K562 (cell line): Measurements from ENCODE around the gene DOCK4. TPM values are rescaled to one million over a fixed set of nuclear protein-coding genes. Genes with fewer than 3 reads are reported as not detected.

Source experiments
- ATAC-seq: fragments of 200-7000 bp; cut with Tn5 transposase; 3 replicates; pipeline ENCODE4 v1.9.1; 2020; ENCODE audit warnings: moderate library complexity
- BruUV-seq: library from RNA; stranded (reverse); fragments of 400-500 nt; replicated peaks from 2 replicates; lab custom pipeline; 2021; lab: Mats Ljungman, UMichigan
- CTCF ChIA-PET: fragments of 300-600 bp; formaldehyde crosslinking; extraction: SDS; loops from one replicate; lab custom pipeline; 2021; ENCODE audit warnings: low intra/inter-chr PET ratio; lab: Yijun Ruan, JAX
- POLR2A ChIA-PET: fragments of 300-600, 350-650 bp; sonication (Branson Sonifier 250); formaldehyde crosslinking; extraction: SDS; loops from one replicate; lab custom pipeline; 2021; ENCODE audit warnings: antibody characterized with exemption, inconsistent platforms; lab: Yijun Ruan, JAX
- DNase-seq, 4 experiments: peaks; one replicate each; pipeline versions ENCODE4 v3.0.0 to v3.0.0-alpha.2; 2011 to 2018; ENCODE audit warnings: low spot score in 3 of 4, mixed read lengths in 3 of 4; ENCODE audit errors: extremely low read depth in 1 of 4
- FAIRE-seq: peaks from 2 replicates; lab custom pipeline; 2011; peaks lifted over from hg19 to GRCh38; lab: Jason Lieb, UNC
- H2AFZ ChIP-seq: 2 replicates; pipeline ENCODE4 v1.6.0; 2011; ENCODE audit warnings: low read depth, low read length, control low read depth, inconsistent platforms
- H3K27ac ChIP-seq: fragments of 200-600 bp; 3 replicates; pipeline ENCODE4 v1.8.0; 2011; ENCODE audit warnings: low read depth, mild to moderate bottlenecking, control low read depth, inconsistent platforms, low read length, moderate library complexity, mixed read lengths; ENCODE audit errors: extremely low read depth
- H3K27me3 ChIP-seq, 2 experiments: fragments of 300-600 bp in 1 of 2; 2 replicates in 1 of 2; 3 replicates in 1 of 2; pipeline versions ENCODE4 v1.6.0 to v1.8.0; 2011; ENCODE audit warnings: inconsistent platforms in 2 of 2, low read length in 2 of 2, mild to moderate bottlenecking in 1 of 2, mixed read lengths in 1 of 2, moderate library complexity in 1 of 2; ENCODE audit not compliant: control insufficient read depth in 2 of 2, insufficient read depth in 2 of 2
- H3K36me3 ChIP-seq: fragments of 300-600 bp; 3 replicates; pipeline ENCODE4 v1.8.0; 2011; ENCODE audit warnings: mild to moderate bottlenecking, low read length, inconsistent platforms; ENCODE audit not compliant: control insufficient read depth, insufficient read depth
- H3K4me1 ChIP-seq, 2 experiments: fragments of 200-600 bp in 1 of 2; replicated peaks in 1 of 2; 2 replicates in 1 of 2; 3 replicates in 1 of 2; pipeline versions ENCODE4 v1.5.1 to v1.8.0; 2011; ENCODE audit warnings: inconsistent platforms in 2 of 2, low read length in 2 of 2, mild to moderate bottlenecking in 1 of 2, mixed read lengths in 1 of 2, moderate library complexity in 1 of 2; ENCODE audit not compliant: control insufficient read depth in 2 of 2, insufficient read depth in 2 of 2
- H3K4me2 ChIP-seq: 2 replicates; pipeline ENCODE4 v1.6.1; 2011; ENCODE audit warnings: low read length, control low read depth, inconsistent platforms, mixed read lengths; ENCODE audit not compliant: insufficient read depth
- H3K4me3 ChIP-seq: fragments of 200-600 bp; sonication (generic), shearing (Covaris generic); 2 replicates; pipeline ENCODE4 v1.5.1; 2016; ENCODE audit warnings: control low read depth, inconsistent platforms
- H3K79me2 ChIP-seq: fragments of 200-600 bp; 3 replicates; pipeline ENCODE4 v1.8.0; 2011; ENCODE audit warnings: low read length, inconsistent platforms; ENCODE audit not compliant: control insufficient read depth, insufficient read depth
- H3K9ac ChIP-seq, 2 experiments: 2 replicates each; pipeline versions ENCODE4 v1.6.0 to v1.6.1; 2011; ENCODE audit warnings: low read depth in 2 of 2, low read length in 2 of 2, control low read depth in 1 of 2, inconsistent platforms in 1 of 2, mild to moderate bottlenecking in 1 of 2, mixed read lengths in 1 of 2; ENCODE audit not compliant: insufficient read depth in 1 of 2
- H3K9me1 ChIP-seq: one replicate; pipeline ENCODE4 v1.6.0; 2011; ENCODE audit warnings: inconsistent platforms, mild to moderate bottlenecking, low read length, moderate library complexity; ENCODE audit not compliant: control insufficient read depth, insufficient read depth
- H3K9me3 ChIP-seq: replicated peaks from 2 replicates; pipeline ENCODE4 v1.5.1; 2011; ENCODE audit warnings: low read depth, low read length, inconsistent platforms; ENCODE audit not compliant: control insufficient read depth, insufficient read depth
- H4K20me1 ChIP-seq: replicated peaks from 2 replicates; pipeline ENCODE4 v1.6.1; 2011; ENCODE audit warnings: low read length, inconsistent platforms, mixed read lengths; ENCODE audit not compliant: control insufficient read depth, insufficient read depth
- AFF1 ChIP-seq, 2 experiments: fragments of 450-650 bp; IDR thresholded peaks; 2 replicates each; pipeline ENCODE4 v1.6.1; 2018; ENCODE audit warnings: mild to moderate bottlenecking in 2 of 2, low read depth in 1 of 2; ENCODE audit not compliant: partially characterized antibody in 2 of 2
- BRF1 ChIP-seq: IDR thresholded peaks from 3 replicates; pipeline ENCODE4 v1.6.1; 2011; ENCODE audit warnings: borderline replicate concordance, mild to moderate bottlenecking; ENCODE audit not compliant: insufficient read length; ENCODE audit errors: extremely low read depth
- CBX3 ChIP-seq, 2 experiments: IDR thresholded peaks; 1 replicate in 1 of 2; 2 replicates in 1 of 2; pipeline ENCODE4 v1.6.1; 2012; ENCODE audit warnings: inconsistent platforms in 2 of 2, low read length in 2 of 2, borderline replicate concordance in 1 of 2, control low read depth in 1 of 2
- CHCHD3 ChIP-seq: fragments of 250-450 bp; sonication (Bioruptor Pico); IDR thresholded peaks from 2 replicates; pipeline ENCODE4 v2.1.2; 2022; ENCODE audit warnings: mild to moderate bottlenecking
- MIER1 ChIP-seq: fragments of 450-650 bp; IDR thresholded peaks from 2 replicates; pipeline ENCODE4 v1.6.1; 2016; ENCODE audit warnings: antibody characterized with exemption, mild to moderate bottlenecking, low read depth
- NCOA6 ChIP-seq: fragments of 450-650 bp; IDR thresholded peaks from 2 replicates; pipeline ENCODE4 v1.6.1; 2017; ENCODE audit warnings: mild to moderate bottlenecking
- NONO ChIP-seq, 2 experiments: fragments of 200-400 bp in 1 of 2; fragments of 450-650 bp in 1 of 2; formaldehyde crosslinking in 1 of 2; IDR thresholded peaks; 2 replicates each; pipeline ENCODE4 v1.6.1; 2017; ENCODE audit warnings: low read depth in 2 of 2, mild to moderate bottlenecking in 2 of 2, moderate library complexity in 2 of 2, low read length in 1 of 2
- NR2F6 ChIP-seq: fragments of 450-650 bp; formaldehyde crosslinking; IDR thresholded peaks from 2 replicates; pipeline ENCODE4 v1.4.0; 2020; ENCODE audit warnings: mild to moderate bottlenecking
- OTX1 ChIP-seq: fragments of 450-650 bp; formaldehyde crosslinking; IDR thresholded peaks from 2 replicates; pipeline ENCODE4 v1.4.0; 2022; ENCODE audit warnings: mild to moderate bottlenecking
- POLR2H ChIP-seq: IDR thresholded peaks from 2 replicates; pipeline ENCODE4 v1.6.1; 2016; ENCODE audit warnings: missing genetic modification characterization, low read depth, mild to moderate bottlenecking, control low read depth, missing compliant biosample characterization, moderate library complexity
- RUNX1 ChIP-seq: sonication (generic); IDR thresholded peaks from 2 replicates; pipeline ENCODE4 v1.6.1; 2016; ENCODE audit warnings: antibody characterized with exemption, low read depth
- SAFB2 ChIP-seq: fragments of 200-400 bp; formaldehyde crosslinking; IDR thresholded peaks from 2 replicates; pipeline ENCODE4 v1.6.1; 2018; ENCODE audit warnings: borderline replicate concordance, low read length, low read depth, moderate library complexity; ENCODE audit not compliant: severe bottlenecking
- SREBF1 ChIP-seq: fragments of 150-350 bp; IDR thresholded peaks from 2 replicates; pipeline ENCODE4 v1.6.1; 2014; ENCODE audit warnings: antibody characterized with exemption, low read depth, low read length, borderline replicate concordance
- TAF9B ChIP-seq: fragments of 450-650 bp; IDR thresholded peaks from 2 replicates; pipeline ENCODE4 v1.6.1; 2018; ENCODE audit warnings: mild to moderate bottlenecking; ENCODE audit not compliant: partially characterized antibody
- USF2 ChIP-seq: sonication (generic); formaldehyde crosslinking; IDR thresholded peaks from 2 replicates; pipeline ENCODE4 v1.5.0; 2020; ENCODE audit warnings: missing genetic modification reagents
- ZC3H8 ChIP-seq: fragments of 450-650 bp; IDR thresholded peaks from 2 replicates; pipeline ENCODE4 v1.6.1; 2017
- ZNF121 ChIP-seq: sonication (generic); formaldehyde crosslinking; conservative IDR thresholded peaks from 2 replicates; pipeline ENCODE4 v1.8.0; 2022; ENCODE audit warnings: missing genetic modification reagents
- ZNF41 ChIP-seq: fragments of 250-450 bp; sonication (Bioruptor Pico); conservative IDR thresholded peaks from 2 replicates; pipeline ENCODE4 v1.4.0; 2020; ENCODE audit warnings: mild to moderate bottlenecking
- ZNF586 ChIP-seq: fragments of 450-650 bp; formaldehyde crosslinking; conservative IDR thresholded peaks from 2 replicates; pipeline ENCODE4 v1.4.0; 2020; ENCODE audit warnings: mild to moderate bottlenecking, moderate library complexity
- WGBS: fragments of 100-300 bp; shearing (Covaris generic); methylation state at CpG from one replicate; pipeline ENCODE4 v1.1.6; 2016; ENCODE audit warnings: low coverage, mixed read lengths; ENCODE audit not compliant: insufficient coverage; ENCODE audit errors: missing lambda C conversion rate; 5-methylcytosine and 5-hydroxymethylcytosine counted together
- in situ Hi-C: fragments of 300-500 bp; cut with MboI; formaldehyde crosslinking; loops from 4 replicates; pipeline ENCODE4 v1.15.0; 2018; ENCODE audit warnings: inconsistent platforms, mixed read lengths
- intact Hi-C: fragments of 100-400 bp; cut with micrococcal nuclease; formaldehyde crosslinking; loops from 2 replicates; pipeline ENCODE4 v1.14.2; 2022
- polyA plus RNA-seq, 8 experiments: library from polyadenylated mRNA; depleted of rRNA in 4 of 8; stranded (reverse) in 5 of 8; unstranded in 3 of 8; fragments of >200 nt; fragmentation: Nextera tagmentation in 2 of 8; fragmentation: Illumina TruSeq in 1 of 8; extraction: Ambion mirVana in 2 of 8; extraction: Trizol in 1 of 8; gene quantifications; 2 replicates each; pipeline versions ENCODE4 v1.2.1 to v1.2.3, GENCODE V29; 2011 to 2014; ENCODE audit warnings: inconsistent platforms in 1 of 8, missing spikeins in 1 of 8
- total RNA-seq, 7 experiments: library from RNA; depleted of rRNA in 6 of 7; stranded (reverse); fragments of >200 nt in 6 of 7; fragmentation: Illumina TruSeq in 2 of 7; extraction: Trizol in 2 of 7; gene quantifications; 2 replicates each; pipeline versions ENCODE4 v1.2.1 to v1.2.3, GENCODE V29; 2011 to 2021; ENCODE audit warnings: low replicate concordance in 1 of 7

The DOCK4 gene
- total and polyA plus RNA-seq, 9 of the 15 experiments (the other 6 are each of a cell fraction or from before 2014, with no cell fraction given): 0.42 to 5.7 (median 2.3) TPM

GRCh38 chr7:111708072-111708471, 498.1 kb downstream of the DOCK4 start (continued):
- TF ChIP-seq USF2 (CRISPR knock-in tag): peak; percentile 75
- no peak for TF ChIP-seq AFF1 (IDR thresholded peaks at IDR 0.05; ENCODE audit: low read depth in 1 of 2, partially characterized antibody in 2 of 2)

GRCh38 chr7:111705807-111706206, 500.4 kb downstream of the DOCK4 start:
- no TSS peak for BruUV-seq
- no peaks in the 10 kb centered on the region for H3K79me2 ChIP-seq
- no peak overlapping the region for H2AFZ ChIP-seq
- no peak overlapping the region for H3K27ac ChIP-seq
- no peak for FAIRE-seq
- ChIA-PET POLR2A (interaction anchor here (0.7 to 1.3 kb wide), 3 partner anchors 12 to 650 kb away, joined by 3 read pairs; no protein-coding TSS in a partner anchor), CTCF (no interaction called here)
- no peak overlapping the region for H3K4me3 ChIP-seq
- 1% methylated on average over 5 of the region's 5 CpGs for WGBS
- in situ Hi-C loops: no loop called here
- DNase-seq: no peak
- H3K4me1 ChIP-seq: no peaks in the 10 kb centered on the region
- H3K27me3 ChIP-seq: peaks cover 0 to 8% of the 10 kb centered on the region in 2 experiments; a peak in 1 of 5 replicates
- no peak overlapping the region for H3K9ac ChIP-seq
- intact Hi-C loops: no loop called here
- H3K9me3 ChIP-seq: no peaks in the 10 kb centered on the region
- H3K36me3 ChIP-seq: no peaks in the 10 kb centered on the region
- no peak overlapping the region for H3K4me2 ChIP-seq
- H3K9me1 ChIP-seq: no peaks in the 10 kb centered on the region
- H4K20me1 ChIP-seq: no peaks in the 10 kb centered on the region
- no peak for ATAC-seq
- TF ChIP-seq SREBF1 (no peak), CHCHD3 (CRISPR knock-in tag) (no peak), NCOA6 (no peak), RUNX1 (no peak), NR2F6 (CRISPR knock-in tag) (no peak), MIER1 (no peak), ZNF586 (CRISPR knock-in tag) (no peak), CBX3 (IDR thresholded peaks at IDR 0.05; ENCODE audit: borderline replicate concordance in 1 of 2, low read length in 2 of 2) (no peak), OTX1 (CRISPR knock-in tag) (no peak), ZNF121 (no peak), ZC3H8 (no peak), BRF1 (no peak), ZNF41 (CRISPR knock-in tag) (no peak), SAFB2 (no peak), POLR2H (tag) (no peak), NONO (IDR thresholded peaks at IDR 0.05; ENCODE audit: low read depth in 2 of 2, low read length in 1 of 2) (no peak), TAF9B (no peak)
